Measurements from ENCODE around the gene TMEM40. TPM values are rescaled to one million over a fixed set of nuclear protein-coding genes. Genes with fewer than 3 reads are reported as not detected.

TMEM40 gene
- total RNA-seq, 1 donor from 2014 or later: 0.10 TPM

- DNase-seq (ENCODE audit: low read depth): peak; percentile 47
Observed at GRCh38 chr3:12751571-12751970, 7.5 kb downstream of the TMEM40 start.

DNA sequence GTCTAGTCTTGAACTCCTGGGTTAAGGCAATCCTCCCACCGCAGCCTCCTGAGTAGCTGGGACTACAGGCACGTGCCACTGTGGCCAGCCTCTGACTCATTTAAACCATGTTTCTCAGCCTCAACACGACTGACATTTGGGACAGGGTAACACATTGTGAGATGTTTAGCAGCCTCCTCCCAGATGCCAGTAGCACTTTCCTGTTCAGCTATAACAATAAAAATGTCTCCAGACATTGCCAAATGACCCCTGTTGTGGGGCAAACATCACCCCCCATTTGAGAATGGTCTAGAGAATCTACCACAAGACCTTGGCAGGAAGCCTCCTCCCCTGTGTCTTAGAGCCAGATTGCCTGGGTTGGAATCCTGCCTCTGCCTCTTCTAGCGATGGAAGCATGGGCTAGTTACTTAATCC, 8.4 kb downstream of the TMEM40 start:
- peak; percentile 64 for DNase-seq (ENCODE audit: low read depth)

DNA sequence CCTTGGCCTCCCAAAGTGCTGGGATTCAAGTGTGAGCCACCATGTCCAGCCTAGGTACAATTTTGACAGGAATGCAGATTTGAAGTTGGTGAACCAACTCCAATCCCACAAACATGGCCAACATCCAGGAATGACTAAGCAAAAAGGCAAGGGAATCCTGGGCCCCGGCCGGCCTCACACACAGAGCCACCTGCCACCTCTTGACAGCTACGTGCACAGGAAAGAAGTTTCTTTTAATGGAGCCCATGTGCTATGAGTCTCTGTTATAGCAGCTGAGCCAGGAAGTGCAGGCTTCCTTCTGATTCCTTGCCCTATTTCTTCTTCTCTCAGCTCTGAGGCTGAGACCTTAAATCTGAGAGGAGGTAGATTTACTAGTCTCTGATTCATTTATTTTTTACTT, 8.8 kb downstream of the TMEM40 start:
- peak; percentile 88 for DNase-seq (ENCODE audit: low read depth)

DNA sequence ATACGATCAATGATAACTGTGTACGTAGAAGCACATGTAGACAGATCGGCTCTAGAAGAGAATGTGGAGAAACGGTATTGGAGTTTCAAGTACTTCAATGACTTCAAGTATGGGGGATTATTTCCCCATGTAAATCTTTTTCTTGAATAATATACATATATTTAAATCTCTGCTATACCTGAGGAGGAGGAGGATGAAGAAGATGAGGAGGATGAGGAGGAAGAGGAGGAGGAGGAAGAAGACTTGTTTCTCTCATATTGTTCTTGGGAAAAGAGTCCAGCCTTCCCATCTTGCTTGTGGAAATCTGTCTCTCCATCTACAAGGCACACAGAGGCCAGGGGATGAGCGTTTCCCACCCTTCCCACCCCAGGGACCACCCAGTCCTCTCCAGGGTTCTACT, 10.6 kb downstream of the TMEM40 start:
- no peak for DNase-seq (ENCODE audit: low read depth)

- DNase-seq (ENCODE audit: low read depth): no peak
Observed at GRCh38 chr3:12746419-12746818, 12.6 kb downstream of the TMEM40 start.

DNA sequence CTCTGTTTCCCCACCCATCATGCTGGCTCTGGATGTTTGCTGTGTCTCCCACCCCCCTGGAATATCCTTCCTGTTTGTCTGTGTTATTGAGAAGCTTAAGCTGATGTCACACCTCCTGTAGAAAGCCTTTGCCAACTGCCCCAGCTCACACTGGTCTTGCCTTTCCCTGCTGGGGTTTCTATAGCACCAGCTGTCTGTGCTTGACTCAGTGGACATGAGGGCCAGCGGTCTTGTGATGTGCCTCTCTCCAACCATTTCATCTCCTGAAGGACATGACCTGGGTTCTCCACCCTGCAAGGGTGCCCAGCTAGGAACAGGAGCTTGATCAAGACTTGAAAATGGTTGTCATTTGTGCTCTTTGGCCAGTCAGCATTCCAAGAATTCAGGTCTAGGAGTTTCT, 14.7 kb downstream of the TMEM40 start:
- DNase-seq (ENCODE audit: low read depth): no peak

- no peak for DNase-seq (ENCODE audit: low read depth)
Observed at GRCh38 chr3:12743583-12743982, 15.5 kb downstream of the TMEM40 start.

DNA sequence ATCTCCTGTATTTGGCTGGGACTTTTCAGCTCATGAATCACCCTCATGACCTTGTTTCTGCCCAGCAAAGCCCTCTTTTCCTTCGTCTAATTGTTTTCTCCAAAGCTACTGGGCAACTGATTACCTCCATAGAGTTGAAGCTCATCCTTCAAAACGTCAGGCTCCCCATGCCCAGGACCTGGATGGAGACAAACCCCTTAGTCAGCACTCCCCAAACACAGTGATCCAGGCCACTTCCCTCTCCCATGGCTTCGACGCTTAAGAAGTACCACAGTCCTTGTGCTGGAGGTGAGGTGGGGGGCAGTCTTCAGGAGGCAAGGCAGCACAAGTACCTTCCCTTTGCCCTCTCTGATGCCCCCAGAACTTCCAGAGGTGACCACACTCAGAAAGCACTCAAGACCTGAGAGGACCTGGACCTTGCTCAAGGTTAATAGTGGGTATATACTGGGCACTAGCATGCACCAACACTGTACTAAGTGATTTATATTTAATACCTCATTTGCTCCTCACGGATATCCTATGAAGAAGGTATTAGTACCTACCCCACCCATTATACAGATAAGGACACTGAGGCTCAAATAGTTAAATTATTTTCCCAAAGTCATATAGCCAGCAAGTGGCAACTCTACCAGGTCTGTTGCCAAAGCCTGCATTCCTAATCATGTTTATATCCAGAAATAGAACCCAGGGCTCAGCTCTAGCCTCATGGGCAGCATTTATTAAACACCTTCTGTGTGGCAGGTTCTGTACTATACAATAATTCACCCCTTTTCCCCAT, 16.5 kb downstream of the TMEM40 start:
- no peak for DNase-seq (ENCODE audit: low read depth)

DNA sequence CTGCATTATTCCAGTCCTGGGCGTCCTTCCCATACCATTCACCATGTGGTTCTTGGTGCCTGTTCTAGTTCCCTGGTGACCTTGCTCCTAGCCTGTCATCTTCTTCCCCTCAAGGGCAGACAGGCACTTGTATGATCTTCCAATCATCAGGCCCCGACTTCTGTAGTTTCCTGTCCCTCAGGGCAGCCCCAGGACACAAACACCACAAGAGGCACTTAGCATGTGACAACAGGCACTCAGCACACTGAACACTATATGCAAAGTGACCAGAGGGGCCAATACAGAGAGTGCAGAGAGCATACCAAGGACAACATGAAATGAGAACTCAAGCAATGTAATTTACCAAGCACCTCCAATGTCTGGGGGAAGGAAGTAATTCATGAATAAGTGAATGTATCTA, 17.9 kb downstream of the TMEM40 start:
- no peak for DNase-seq (ENCODE audit: low read depth)

DNA sequence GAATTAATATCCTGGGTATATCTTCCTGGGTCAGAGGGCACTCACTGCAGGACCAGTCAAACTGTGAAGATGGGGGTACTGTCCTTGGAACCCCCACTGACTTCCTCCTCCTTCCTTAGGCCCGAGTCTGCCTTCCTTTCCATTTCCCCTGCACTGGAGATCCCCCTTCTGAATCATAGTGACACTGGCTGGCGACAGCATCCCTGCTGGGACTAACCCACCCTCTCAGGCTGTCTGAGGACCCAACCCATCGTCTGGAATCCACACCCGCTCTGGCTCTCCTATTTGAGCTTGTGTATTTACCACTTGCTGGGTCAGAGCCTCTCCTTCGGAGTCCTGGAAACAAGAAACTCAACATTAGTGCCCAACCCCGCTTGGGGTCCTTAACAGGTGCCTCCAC, 21.2 kb downstream of the TMEM40 start:
- no peak for DNase-seq (ENCODE audit: low read depth)

- DNase-seq (ENCODE audit: low read depth): no peak
Observed at GRCh38 chr3:12737319-12737718, 21.7 kb downstream of the TMEM40 start.

GRCh38 chr3:12734960-12735359, 24.1 kb downstream of the TMEM40 start:
- DNase-seq (ENCODE audit: low read depth): no peak

DNA sequence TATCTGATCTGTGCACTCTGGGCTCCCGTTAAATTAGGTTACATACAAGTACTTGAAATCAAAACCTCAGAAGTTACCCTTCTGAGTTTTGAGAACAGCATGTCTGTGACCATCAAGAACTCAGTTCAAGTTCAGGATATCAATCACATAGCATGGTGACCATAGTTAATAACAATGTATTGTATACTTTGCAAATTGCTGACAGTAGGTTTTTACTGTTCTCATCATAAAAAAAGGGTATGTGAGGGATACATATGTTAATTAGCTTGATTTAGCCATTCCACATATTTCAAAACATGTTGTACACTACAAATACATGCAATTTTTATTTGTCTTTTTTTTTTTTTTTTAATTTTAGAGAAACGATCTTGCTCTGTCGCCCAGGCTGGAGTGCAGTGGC, 25.5 kb downstream of the TMEM40 start:
- no peak for DNase-seq (ENCODE audit: low read depth)

GRCh38 chr3:12730506-12731242, 28.4 kb downstream of the TMEM40 start:
- DNase-seq (ENCODE audit: low read depth): peak; percentile 72

DNA sequence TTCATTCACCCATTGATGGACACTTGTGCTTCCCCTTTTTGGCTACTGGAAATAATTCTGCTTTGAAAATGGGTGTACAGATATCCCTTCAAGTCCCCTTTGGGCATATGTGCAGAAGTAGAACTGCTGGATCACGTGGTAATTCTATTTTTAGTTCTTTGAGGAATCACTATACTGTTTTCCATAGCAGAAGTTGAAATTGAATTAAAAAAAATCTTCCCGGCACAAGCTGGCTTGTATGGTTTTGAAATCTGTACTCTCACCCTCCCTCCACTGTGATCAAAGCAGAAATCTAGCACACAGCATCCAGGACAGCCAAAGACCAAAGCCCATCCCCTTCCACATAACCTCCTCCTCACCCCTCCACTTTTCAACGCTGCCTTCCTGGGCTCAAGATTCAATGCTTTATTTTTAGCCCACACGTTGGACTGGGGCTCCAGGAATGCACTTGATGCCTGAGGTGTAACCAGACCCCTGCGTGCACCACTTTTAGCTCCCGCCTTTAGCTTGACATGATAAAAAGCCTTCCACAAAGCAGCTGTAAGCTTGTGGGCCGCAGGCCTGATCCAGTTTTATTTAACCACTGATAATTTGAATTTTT, 29.9 kb downstream of the TMEM40 start:
- DNase-seq (ENCODE audit: low read depth): no peak

- DNase-seq (ENCODE audit: low read depth): no peak
Observed at GRCh38 chr3:12727937-12728336, 31.1 kb downstream of the TMEM40 start.

- no peak for DNase-seq (ENCODE audit: low read depth)
Observed at GRCh38 chr3:12727481-12727880, 31.6 kb downstream of the TMEM40 start.

- DNase-seq (ENCODE audit: low read depth): no peak
Observed at GRCh38 chr3:12725436-12725835, 33.6 kb downstream of the TMEM40 start.

GRCh38 chr3:12724794-12725193, 34.3 kb downstream of the TMEM40 start:
- DNase-seq (ENCODE audit: low read depth): no peak

DNA sequence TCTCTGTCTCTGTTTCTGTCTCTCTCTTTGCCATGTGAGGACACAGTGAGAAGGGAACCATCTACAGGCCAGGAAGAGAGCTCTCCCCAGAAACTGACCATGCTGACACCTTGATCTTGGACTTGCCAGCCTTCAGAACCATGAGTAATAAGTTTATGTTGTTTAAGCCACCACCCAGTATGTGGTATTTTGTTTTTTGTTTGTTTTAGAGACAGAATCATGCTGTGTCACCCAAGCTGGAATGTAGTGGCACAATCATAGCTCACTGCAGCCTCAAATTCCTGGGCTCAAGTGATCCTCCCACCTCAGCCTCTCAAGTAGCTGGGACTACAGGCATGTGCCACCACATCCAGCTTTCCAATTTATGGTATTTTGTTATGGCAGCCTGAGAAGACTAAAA, 35.7 kb downstream of the TMEM40 start:
- peak; percentile 25 for DNase-seq (ENCODE audit: low read depth)

DNA sequence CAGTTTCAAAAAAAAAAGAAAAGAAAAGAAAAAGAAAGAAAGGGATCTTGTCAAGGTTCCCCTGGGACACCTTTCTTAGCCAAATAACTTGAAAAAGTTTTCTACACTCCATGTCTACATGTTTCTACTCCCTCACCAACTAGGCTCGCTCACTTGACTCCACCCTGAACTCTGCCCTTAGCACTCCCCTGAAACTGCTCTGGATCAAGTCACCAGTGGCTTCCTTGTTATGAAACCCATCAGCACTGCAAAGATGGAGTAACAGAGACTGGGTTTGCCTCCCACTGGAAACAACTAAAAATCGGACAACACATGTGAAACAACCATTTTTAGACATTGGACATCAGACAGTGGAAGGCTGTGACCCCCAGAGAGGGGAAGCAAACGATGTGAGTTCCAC, 36.8 kb downstream of the TMEM40 start:
- DNase-seq (ENCODE audit: low read depth): no peak

DNA sequence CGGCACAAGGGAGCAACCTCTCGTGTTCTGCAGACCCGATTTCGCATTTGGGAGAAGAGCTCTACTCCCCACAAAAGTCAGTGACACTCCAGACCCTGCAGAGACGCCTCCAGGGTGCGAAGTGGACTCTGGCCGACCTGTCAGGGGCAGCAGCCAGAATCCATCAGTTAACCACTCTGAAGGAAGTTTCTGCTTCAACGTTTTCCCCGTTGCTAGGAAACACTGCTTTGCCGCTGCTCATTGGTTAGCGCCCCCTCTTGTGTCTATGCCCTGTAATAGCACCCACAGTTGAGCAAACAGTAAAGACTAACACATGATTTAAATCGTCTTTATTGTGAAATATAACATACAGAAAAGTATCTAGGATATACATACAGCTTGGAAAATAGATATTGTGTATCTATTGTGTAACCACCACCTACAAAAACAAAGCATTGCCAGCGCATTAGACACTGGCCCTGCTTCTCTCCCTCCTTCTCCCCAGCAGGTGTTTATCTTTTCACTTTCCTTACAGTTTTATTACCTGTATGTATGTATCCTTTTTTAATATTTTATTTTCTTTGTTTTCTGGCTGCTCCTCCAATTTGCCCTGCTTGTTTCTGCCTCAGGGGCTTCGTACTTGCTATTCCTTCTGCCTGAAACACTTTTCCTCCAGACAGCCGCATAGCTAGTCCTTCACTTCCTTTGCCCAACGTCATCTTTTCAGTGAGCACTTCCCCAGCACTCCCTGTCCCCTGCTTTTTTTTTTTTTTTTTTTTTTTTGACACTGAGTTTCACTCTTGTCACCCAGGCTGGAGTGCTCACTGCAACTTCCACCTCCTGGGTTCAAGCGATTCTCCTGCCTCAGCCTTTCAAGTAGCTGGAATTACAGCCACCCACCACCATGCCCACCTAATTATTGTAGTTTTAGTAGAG, 38.8 kb downstream of the TMEM40 start:
- peak; percentile 89 for DNase-seq (ENCODE audit: low read depth)

All from renal cortical epithelial cell (primary cell).